HFF-Myc (cell line): ENCODE measurements around the gene PDE1A.

ENCODE experiments used
- DNase-seq: peaks from one replicate; pipeline ENCODE4 v3.0.0-alpha.2; 2011; ENCODE audit warnings: low read depth; ENCODE audit errors: extremely low read depth
- H3K4me3 ChIP-seq: replicated peaks from 2 replicates; pipeline ENCODE4 v1.5.1; 2011; ENCODE audit warnings: low read depth, mild to moderate bottlenecking, control low read depth, low read length
- CTCF ChIP-seq: IDR thresholded peaks from 2 replicates; pipeline ENCODE4 v1.5.1; 2012; ENCODE audit warnings: mild to moderate bottlenecking, low read depth, low read length, control low read depth; ENCODE audit errors: missing control alignments

PDE1A gene

DNA sequence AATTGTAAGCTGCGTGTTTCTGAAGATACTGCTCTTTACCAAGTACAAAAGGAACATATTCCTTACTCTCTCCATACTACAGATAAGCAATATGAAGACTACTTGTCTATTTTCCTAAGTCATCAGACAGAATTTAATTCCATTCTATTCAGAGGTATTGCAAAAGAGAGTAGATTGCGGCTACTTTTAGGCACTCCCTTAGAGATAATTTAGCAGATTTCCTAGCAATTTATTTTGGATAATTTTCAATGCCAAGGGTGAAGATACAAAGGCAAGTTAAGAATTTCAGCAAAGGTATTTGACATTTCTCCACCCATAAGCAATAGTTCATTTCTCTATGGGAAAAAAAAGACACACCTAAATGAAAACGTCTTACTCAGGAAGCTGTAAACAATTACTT, 161.1 kb downstream of the PDE1A start:
- H3K4me3 ChIP-seq, result no peak overlapping the region
- no peak for TF ChIP-seq CTCF
- DNase-seq, result no peak

- DNase-seq, result no peak
- no peak for TF ChIP-seq CTCF
- no peak overlapping the region for H3K4me3 ChIP-seq
These were observed 164.9 kb downstream of the PDE1A start for GRCh38 chr2:182261860-182262387.

GRCh38 chr2:182259629-182260150, 167.1 kb downstream of the PDE1A start:
- H3K4me3 ChIP-seq, result no peak overlapping the region
- no peak for TF ChIP-seq CTCF
- no peak for DNase-seq

- no peak for TF ChIP-seq CTCF
These were observed 174.3 kb downstream of the PDE1A start for GRCh38 chr2:182252534-182252933.

GRCh38 chr2:182248898-182249297, 177.9 kb downstream of the PDE1A start:
- no peak for DNase-seq
- no peak for TF ChIP-seq CTCF
- H3K4me3 ChIP-seq, result no peak overlapping the region

More at GRCh38 chr2:182252534-182252933, 174.3 kb downstream of the PDE1A start:
- no peak for DNase-seq
- H3K4me3 ChIP-seq, result no peak overlapping the region

DNA sequence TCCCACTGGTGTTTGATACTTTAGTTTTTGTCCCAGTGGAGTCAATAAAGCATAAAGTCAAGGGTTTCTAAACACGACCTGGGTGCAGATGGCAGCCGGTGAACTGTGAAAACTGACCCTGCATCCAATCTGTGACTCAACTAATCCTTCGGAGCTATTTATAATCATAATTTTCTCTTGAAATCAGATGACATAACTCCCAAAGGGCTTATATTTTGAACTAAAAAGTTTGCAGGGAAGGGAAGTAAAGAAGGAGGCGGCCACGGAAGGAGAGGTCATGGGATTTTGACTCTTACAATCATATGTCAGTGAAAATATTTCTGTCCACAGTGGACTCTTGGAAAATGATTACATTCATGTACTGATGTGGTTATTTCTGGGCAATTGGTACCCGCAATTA, 178.5 kb downstream of the PDE1A start:
- no peak for TF ChIP-seq CTCF
- no peak for DNase-seq
- no peak overlapping the region for H3K4me3 ChIP-seq

- no peak for DNase-seq
- TF ChIP-seq CTCF, result no peak
- no peak overlapping the region for H3K4me3 ChIP-seq
These were observed 179.0 kb downstream of the PDE1A start for GRCh38 chr2:182247831-182248230.
